Activated CD4-positive, alpha-beta memory T cell treated with anti-CD3 and anti-CD28 coated beads, Interleukin-2, amount 10 ng/mL, durations not matched to agents 7 days and 5 days (primary cell): ENCODE data around the gene FBXO31. TPM values are rescaled to one million over a fixed set of nuclear protein-coding genes. Genes with fewer than 3 reads are reported as not detected.
"Not testable (repeated sequence)": the region's sequence is repeated elsewhere in the genome, so short reads cannot be mapped to it uniquely, and the experiment has no call there.

Experiments
- CTCF ChIA-PET: fragments of 350-600 bp; sonication (Branson Sonifier 250); formaldehyde crosslinking; loops from one replicate; lab custom pipeline; 2021; ENCODE audit warnings: antibody characterized with exemption, inconsistent platforms; lab: Charles Lee
- POLR2A ChIA-PET: fragments of 350-600 bp; sonication (Branson Sonifier 250); formaldehyde crosslinking; loops from one replicate; lab custom pipeline; 2021; ENCODE audit warnings: antibody characterized with exemption; lab: Charles Lee
- DNase-seq: peaks from one replicate; pipeline ENCODE4 v3.0.0-alpha.2; 2020
- H3K27ac Mint-ChIP-seq: one replicate; pipeline ENCODE4 v1.8.0; 2021; ENCODE audit warnings: mild to moderate bottlenecking, mixed read lengths
- H3K27me3 Mint-ChIP-seq: one replicate; pipeline ENCODE4 v1.8.0; 2021; ENCODE audit warnings: mixed read lengths
- H3K36me3 Mint-ChIP-seq: one replicate; pipeline ENCODE4 v1.8.0; 2021; ENCODE audit warnings: low read depth, mixed read lengths
- H3K4me1 Mint-ChIP-seq: one replicate; pipeline ENCODE4 v1.8.0; 2021; ENCODE audit warnings: mixed read lengths
- H3K4me3 Mint-ChIP-seq: one replicate; pipeline ENCODE4 v1.8.0; 2021; ENCODE audit warnings: mild to moderate bottlenecking, mixed read lengths
- H3K9me3 Mint-ChIP-seq: one replicate; pipeline ENCODE4 v1.8.0; 2021; ENCODE audit warnings: mixed read lengths
- total RNA-seq, 2 experiments: library from RNA; stranded (reverse); gene quantifications; one replicate each; pipeline ENCODE4 v1.2.3, GENCODE V29; 2021

Gene FBXO31
- total RNA-seq, 2 experiments from 2014 or later: 28.8 to 29.0 TPM

DNA sequence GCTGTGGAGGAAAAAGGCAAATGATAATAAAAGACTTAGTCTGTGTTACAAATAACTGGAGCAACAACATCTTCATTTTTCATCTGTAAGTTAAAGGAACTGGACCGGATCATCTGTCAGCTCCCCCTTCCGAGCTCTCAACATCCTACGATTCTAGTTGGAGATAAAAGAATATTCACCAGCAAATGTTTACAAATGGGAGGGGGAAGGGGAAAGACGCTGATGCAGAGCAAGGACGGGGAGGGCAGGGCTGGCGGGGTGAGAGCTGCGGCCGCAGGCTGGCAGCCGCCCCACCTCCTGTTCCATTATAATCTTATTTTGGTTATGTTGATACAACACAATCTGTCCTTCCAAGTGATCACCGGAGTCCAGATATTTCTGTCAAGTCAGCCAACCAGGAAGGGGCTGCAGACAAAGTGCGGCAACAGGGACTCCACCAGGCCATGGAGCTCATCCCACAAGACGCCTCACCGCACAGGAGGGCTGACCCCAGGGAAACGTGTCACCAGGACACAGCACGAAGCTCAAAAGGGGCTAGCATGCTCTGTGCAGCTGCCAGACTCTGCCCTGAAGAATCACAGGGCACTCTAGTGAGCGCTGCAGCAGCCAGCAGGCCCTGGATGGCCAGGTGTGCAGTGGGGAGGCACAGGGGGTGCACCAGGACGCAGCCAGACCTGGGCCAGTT lies 19.7 kb downstream of the FBXO31 start:
- H3K27ac Mint-ChIP-seq: peak overlapping the region; percentile 66
- CTCF ChIA-PET: no interaction called here
- no peaks in the 10 kb centered on the region for H3K27me3 Mint-ChIP-seq

DNA sequence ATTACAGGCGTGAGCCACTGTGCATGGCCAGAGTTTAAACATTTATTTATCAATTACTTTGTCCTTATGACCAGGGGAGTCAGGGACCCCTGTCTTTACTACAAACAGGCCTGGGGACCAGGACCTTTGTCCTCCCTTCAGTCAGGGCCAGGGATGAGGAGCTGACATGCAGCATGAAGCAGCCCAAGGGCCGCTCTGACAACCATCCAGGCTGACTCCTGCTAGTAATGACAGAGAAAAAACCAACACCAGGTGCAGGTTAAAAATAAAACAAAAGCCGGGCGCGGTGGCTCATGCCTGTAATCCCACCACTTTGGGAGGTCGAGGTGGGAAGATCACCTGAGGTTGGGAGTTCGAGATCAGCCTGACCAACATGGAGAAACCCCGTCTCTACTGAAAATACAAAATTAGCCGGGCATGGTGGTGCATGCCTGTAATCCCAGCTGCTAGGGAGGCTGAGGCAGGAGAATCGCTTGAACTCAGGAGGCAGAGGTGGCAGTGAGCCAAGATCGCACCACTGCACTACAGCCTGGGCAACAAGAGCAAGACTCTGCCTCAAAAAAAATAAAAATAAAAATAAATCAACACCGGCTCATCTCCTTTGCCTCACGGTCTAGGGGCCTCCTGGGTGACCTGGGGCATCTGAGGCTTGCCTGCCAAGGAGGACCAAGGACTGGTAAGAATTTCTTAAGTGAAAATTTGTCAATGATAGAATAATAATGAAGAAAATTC lies 20.6 kb downstream of the FBXO31 start:
- CTCF ChIA-PET, H3K27me3 Mint-ChIP-seq, H3K27ac Mint-ChIP-seq, H3K9me3 Mint-ChIP-seq, H3K4me3 Mint-ChIP-seq, DNase-seq: not testable (repeated sequence)
- POLR2A ChIA-PET: interaction anchor here (1.1 kb wide), 2 partner anchors 21 to 45 kb away, joined by 3 read pairs; partner anchors contain the start of gene FBXO31
- H3K36me3 Mint-ChIP-seq: peaks cover 15% of the 10 kb centered on the region
- peaks cover 23% of the 10 kb centered on the region for H3K4me1 Mint-ChIP-seq

More for the DNA sequence above, 19.7 kb downstream of the FBXO31 start:
- Mint-ChIP-seq H3K36me3 (peaks cover 9% of the 10 kb centered on the region), H3K9me3 (no peaks in the 10 kb centered on the region), H3K4me1 (peaks cover 25% of the 10 kb centered on the region), H3K4me3 (peak overlapping the region; percentile 35)
- DNase-seq: no peak
- POLR2A ChIA-PET: interaction anchor here (1.1 kb wide), 2 partner anchors 20 to 46 kb away, joined by 3 read pairs; partner anchors contain the start of gene FBXO31

DNA sequence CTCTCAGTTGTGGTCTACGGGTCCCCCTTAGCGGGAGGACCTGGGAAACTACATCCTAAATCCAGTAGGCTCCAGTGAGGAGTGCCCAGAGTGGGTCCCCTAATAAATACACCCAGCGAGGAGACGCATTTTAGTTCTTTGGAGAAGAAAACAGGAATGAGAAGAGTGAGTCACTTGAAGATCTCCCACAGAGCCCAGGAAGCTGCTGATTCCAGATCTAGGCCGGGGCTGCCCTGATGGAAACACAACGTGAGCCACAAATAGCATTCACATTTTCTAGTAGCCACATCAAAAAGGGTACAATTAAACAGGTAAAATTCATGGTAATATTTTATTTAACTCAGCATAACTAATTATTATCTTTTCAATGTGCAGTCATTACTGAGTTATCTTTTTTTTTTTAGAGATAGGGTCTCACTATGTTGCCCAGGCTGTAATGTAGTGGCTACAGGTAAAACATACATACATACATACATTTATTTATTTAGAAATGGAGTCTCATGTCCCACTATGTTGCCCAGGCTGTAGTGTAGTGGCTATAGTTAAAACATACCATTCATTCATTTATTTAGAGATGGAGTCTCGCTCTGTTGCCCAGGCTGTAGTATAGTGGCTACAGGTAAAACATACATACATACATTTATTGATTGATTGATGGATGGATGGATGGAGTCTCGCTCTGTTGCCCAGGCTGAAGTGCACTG lies 21.5 kb downstream of the FBXO31 start:
- CTCF ChIA-PET: no interaction called here

DNA sequence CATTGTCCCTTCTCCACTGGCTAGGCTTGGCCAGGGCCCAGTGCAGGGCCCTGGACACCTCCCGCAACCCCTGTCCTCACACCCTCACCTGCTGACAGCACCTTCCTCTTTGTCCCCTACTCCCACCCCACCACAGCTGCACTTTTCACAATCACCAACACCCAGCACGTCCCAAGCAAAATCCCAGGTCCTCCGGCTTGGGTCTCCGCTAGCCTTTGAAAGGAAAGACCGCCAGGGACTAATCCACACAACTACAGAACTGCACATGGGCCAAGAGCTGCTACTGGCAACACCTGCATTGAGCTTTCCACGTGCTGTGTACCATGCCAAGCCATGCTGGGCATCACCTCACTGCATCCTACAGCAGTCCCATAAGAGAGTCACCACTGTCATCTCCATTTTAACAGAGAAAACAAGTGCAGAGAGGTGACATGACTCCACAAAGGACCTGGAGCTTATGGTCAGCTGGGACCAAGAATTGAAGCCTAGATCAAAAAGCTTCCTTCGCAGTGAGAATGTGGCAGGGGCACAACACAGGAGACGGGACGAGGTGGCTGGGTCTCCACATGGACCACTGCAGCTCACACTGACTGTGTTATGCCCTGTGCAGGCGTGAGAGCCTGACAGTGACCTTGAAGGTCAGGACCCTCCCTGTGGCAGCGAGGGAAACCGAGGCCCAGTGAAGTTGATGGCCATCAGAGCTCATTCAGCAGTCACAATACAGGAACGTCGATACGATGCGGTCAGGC lies 22.5 kb downstream of the FBXO31 start:
- no peaks in the 10 kb centered on the region for H3K27me3 Mint-ChIP-seq
- DNase-seq: no peak
- ChIA-PET CTCF (interaction anchor here (1.7 kb wide), 1 partner anchor 275 kb away, joined by 4 read pairs; no protein-coding TSS in a partner anchor), POLR2A (interaction anchor here (0.8 kb wide), 1 partner anchor 28 kb away, joined by 3 read pairs; no protein-coding TSS in a partner anchor)
- peaks cover 15% of the 10 kb centered on the region for H3K36me3 Mint-ChIP-seq
- H3K27ac Mint-ChIP-seq: no peak overlapping the region
- H3K4me3 Mint-ChIP-seq: no peak overlapping the region
- H3K9me3 Mint-ChIP-seq: no peaks in the 10 kb centered on the region
- H3K4me1 Mint-ChIP-seq: peaks cover 23% of the 10 kb centered on the region

More for the DNA sequence above, 21.5 kb downstream of the FBXO31 start:
- no peak for DNase-seq
- no peaks in the 10 kb centered on the region for H3K27me3 Mint-ChIP-seq
- no peaks in the 10 kb centered on the region for H3K9me3 Mint-ChIP-seq
- H3K4me1 Mint-ChIP-seq: peaks cover 23% of the 10 kb centered on the region
- H3K27ac Mint-ChIP-seq: no peak overlapping the region
- H3K36me3 Mint-ChIP-seq: peaks cover 15% of the 10 kb centered on the region
- no peak overlapping the region for H3K4me3 Mint-ChIP-seq
- POLR2A ChIA-PET: no interaction called here

DNA sequence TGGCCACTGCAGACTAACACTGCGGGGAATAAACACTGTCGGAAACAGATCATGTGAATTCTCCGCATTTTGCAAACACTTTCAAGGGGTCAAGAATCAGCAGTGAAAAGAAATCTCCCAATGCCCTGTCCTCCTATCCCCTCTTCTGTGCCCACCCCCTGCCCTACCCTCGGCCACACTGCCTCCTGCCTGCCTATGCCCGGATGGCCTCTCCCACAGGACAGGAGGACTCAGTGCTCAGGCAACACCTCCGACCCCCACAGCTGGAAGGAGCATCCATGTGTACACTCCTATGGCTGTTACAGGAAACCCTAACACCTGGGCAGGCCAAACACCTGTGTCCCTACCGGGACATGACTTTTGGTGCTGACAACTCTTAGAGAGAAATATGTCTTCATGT lies 24.5 kb downstream of the FBXO31 start:
- peaks cover 11% of the 10 kb centered on the region for H3K4me1 Mint-ChIP-seq
- no peak overlapping the region for H3K4me3 Mint-ChIP-seq
- ChIA-PET CTCF (interaction anchor here (1.5 kb wide), 1 partner anchor 10 kb away, joined by 3 read pairs; no protein-coding TSS in a partner anchor), POLR2A (no interaction called here)
- no peaks in the 10 kb centered on the region for H3K9me3 Mint-ChIP-seq
- H3K36me3 Mint-ChIP-seq: peaks cover 15% of the 10 kb centered on the region
- no peak overlapping the region for H3K27ac Mint-ChIP-seq
- no peak for DNase-seq
- no peaks in the 10 kb centered on the region for H3K27me3 Mint-ChIP-seq

DNA sequence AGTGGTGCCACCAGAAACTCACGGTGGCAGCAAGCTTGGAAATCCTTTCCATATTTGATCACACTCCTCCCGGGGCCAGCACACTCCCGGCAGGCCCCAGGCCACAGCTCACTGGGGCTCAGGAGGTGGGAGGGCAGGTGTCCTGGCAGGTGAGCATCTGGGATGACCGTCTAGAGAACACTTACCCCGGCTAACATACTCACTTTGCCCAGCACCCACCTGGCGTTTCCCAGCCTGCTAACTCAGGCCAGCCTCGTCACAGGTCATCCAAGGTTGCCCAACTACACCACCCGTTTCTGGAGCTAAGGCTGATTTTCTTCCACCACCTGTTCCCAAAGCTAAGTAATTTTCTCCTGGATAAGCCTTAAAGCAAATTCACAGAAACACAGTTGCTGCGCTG lies 24.9 kb downstream of the FBXO31 start:
- Mint-ChIP-seq H3K9me3 (no peaks in the 10 kb centered on the region), H3K4me3 (no peak overlapping the region), H3K27me3 (no peaks in the 10 kb centered on the region), H3K27ac (no peak overlapping the region), H3K4me1 (peaks cover 9% of the 10 kb centered on the region), H3K36me3 (peaks cover 15% of the 10 kb centered on the region)
- no peak for DNase-seq
- ChIA-PET POLR2A (no interaction called here), CTCF (no interaction called here)

DNA sequence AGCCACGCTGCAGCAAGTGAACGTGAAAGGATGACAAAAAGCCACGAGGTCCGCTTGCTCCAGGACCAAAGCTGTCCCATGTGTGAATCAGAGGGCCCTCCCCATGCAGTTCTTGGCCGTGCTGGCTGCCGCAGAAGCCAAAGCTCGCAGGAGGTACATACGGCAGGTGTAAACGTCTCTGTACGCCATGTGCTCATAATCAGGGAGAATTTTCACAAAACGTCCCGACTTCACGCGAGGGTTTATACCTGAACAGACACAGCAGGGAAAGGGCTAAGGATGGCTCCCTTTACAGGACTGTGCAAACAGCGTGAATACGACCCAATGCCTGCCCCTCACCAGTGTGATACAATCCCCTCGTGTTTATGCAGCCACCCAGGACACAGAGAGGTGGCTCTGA lies 25.3 kb downstream of the FBXO31 start:
- H3K27me3 Mint-ChIP-seq: no peaks in the 10 kb centered on the region

DNA sequence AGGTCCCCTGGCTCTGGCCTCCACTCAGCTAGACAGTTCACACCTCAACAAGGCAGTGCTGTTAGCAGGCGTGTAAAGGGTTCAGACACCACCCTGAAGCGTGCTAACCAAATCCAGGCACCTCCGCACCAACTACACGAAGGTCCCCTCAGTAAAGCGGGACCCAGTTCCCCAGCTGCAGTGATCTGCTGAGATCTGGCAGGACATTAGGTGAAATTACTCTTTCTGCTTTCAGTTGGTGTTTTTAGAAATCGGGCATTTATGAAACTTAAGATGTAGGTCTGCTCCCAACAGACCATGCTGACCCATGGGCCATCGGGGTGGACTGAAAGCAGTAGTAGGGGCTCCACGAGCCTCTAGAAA lies 27.1 kb downstream of the FBXO31 start:
- no peak overlapping the region for H3K27ac Mint-ChIP-seq
- CTCF ChIA-PET: no interaction called here
- H3K36me3 Mint-ChIP-seq: peaks cover 11% of the 10 kb centered on the region
- no peaks in the 10 kb centered on the region for H3K9me3 Mint-ChIP-seq
- POLR2A ChIA-PET: interaction anchor here (1.7 kb wide), 1 partner anchor 32 kb away, joined by 5 read pairs; no protein-coding TSS in a partner anchor
- peaks cover 5% of the 10 kb centered on the region for H3K4me1 Mint-ChIP-seq
- H3K4me3 Mint-ChIP-seq: no peak overlapping the region
- no peaks in the 10 kb centered on the region for H3K27me3 Mint-ChIP-seq
- no peak for DNase-seq

More for the DNA sequence above, 25.3 kb downstream of the FBXO31 start:
- DNase-seq: no peak
- peaks cover 11% of the 10 kb centered on the region for H3K36me3 Mint-ChIP-seq
- ChIA-PET CTCF (no interaction called here), POLR2A (no interaction called here)
- H3K9me3 Mint-ChIP-seq: no peaks in the 10 kb centered on the region
- H3K4me3 Mint-ChIP-seq: no peak overlapping the region
- H3K27ac Mint-ChIP-seq: no peak overlapping the region
- peaks cover 5% of the 10 kb centered on the region for H3K4me1 Mint-ChIP-seq

DNA sequence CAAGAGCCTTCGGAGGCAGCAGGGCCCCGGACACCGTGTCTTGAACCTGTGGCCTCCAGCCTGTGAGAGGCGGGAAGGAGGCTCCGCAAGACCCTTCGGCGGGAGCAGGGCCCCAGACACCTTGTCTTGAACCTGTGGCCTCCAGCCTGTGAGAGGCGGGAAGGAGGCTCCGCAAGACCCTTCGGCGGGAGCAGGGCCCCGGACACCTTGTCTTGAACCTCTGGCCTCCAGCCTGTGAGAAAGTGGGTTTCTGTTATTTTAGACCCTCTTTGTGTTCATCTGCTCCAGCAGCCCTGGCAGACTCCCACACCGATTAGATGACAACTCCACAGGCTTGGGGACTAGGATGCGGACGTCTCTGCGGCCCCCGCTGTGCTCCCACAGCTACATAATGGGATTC lies 30.0 kb downstream of the FBXO31 start:
- Mint-ChIP-seq H3K4me1 (no peaks in the 10 kb centered on the region), H3K36me3 (peaks cover 3% of the 10 kb centered on the region), H3K27me3 (no peaks in the 10 kb centered on the region), H3K4me3 (no peak overlapping the region), H3K9me3 (no peaks in the 10 kb centered on the region), H3K27ac (no peak overlapping the region)
- DNase-seq: no peak
- POLR2A ChIA-PET: no interaction called here
- CTCF ChIA-PET: no interaction called here

DNA sequence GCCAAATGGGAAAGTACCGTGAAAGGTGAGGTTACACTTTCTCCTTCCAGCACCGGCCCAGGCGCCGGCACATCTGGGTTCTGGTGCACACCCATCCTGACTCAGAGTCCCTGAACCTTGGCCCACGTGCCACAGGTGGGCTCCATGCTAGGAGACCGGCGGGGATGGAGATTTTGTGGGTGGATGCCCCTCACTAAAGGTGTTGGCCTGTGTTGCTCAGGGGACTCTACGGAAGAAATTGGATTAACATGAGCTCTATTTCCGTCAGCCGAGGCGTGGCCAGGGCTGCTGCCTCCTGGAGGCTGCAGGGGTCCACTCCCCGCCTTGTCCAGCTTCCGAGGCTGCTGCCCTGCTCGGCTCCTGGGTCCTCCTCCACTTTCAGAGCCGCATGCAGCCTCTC lies 30.8 kb downstream of the FBXO31 start:
- no peaks in the 10 kb centered on the region for H3K36me3 Mint-ChIP-seq
- no peaks in the 10 kb centered on the region for H3K9me3 Mint-ChIP-seq
- DNase-seq: no peak
- no peaks in the 10 kb centered on the region for H3K4me1 Mint-ChIP-seq
- H3K27me3 Mint-ChIP-seq: no peaks in the 10 kb centered on the region
- ChIA-PET CTCF (no interaction called here), POLR2A (no interaction called here)
- no peak overlapping the region for H3K27ac Mint-ChIP-seq
- H3K4me3 Mint-ChIP-seq: no peak overlapping the region

DNA sequence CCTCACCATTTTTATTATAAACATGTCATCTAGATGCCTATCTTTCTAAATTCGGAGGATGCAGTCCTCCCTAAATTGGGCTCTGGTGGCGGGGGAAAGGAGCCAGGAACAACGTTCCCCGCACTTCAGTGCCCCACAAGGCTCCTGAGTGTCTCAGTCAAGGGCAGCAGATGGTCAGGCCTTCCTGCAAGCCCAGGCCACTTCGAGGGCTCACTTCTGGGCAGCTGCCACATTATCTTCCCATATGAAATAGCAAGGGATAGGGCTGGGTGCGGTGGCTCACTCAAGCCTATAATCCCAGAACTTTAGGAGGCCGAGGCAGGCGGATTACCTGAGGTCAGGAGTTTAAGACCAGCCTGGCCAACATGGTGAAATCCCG lies 32.3 kb downstream of the FBXO31 start:
- Mint-ChIP-seq H3K27me3 (no peaks in the 10 kb centered on the region), H3K4me3 (no peak overlapping the region), H3K27ac (no peak overlapping the region), H3K36me3 (no peaks in the 10 kb centered on the region), H3K9me3 (no peaks in the 10 kb centered on the region), H3K4me1 (no peaks in the 10 kb centered on the region)
- no peak for DNase-seq
- POLR2A ChIA-PET: interaction anchor here (1.3 kb wide), 1 partner anchor 34 kb away, joined by 3 read pairs; the partner anchor contains the start of gene C16orf95
- CTCF ChIA-PET: no interaction called here

DNA sequence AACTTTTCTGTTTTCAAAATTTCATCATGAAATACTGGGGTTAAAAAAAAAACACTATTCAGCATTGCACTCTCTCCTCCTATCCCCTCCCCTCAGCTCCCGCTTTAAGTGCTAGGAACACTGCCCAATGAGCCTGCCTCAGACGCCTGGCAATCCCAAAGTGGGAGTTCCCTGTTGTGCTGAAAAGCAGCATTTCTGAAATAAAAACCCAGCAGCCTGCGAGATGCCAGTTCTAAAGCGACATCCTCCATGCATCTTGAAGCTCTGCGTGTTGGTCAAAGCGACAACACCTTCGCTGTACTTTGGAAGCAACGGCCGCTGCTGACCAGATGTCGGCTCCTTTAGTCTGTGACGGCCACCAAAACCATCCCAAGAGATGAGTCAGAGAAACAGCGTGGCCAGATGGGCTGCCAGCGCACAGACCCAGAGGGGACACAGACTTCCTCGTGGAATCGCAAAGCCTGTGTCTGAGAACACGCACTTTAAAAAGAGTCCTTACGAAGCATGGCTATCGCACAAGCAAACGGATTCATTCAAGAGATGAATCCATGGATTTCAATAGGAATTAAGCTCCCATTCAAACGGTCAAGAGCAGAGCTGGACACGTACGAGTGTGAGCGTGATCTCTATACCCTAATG lies 32.8 kb downstream of the FBXO31 start:
- Mint-ChIP-seq H3K27me3 (no peaks in the 10 kb centered on the region), H3K4me1 (peaks cover under 1% of the 10 kb centered on the region), H3K27ac (no peak overlapping the region), H3K9me3 (no peaks in the 10 kb centered on the region), H3K36me3 (peaks cover under 1% of the 10 kb centered on the region), H3K4me3 (no peak overlapping the region)
- POLR2A ChIA-PET: interaction anchor here (1.3 kb wide), 1 partner anchor 34 kb away, joined by 3 read pairs; the partner anchor contains the start of gene C16orf95
- CTCF ChIA-PET: no interaction called here
- no peak for DNase-seq
